GM12891 (cell line): Measurements from ENCODE around the gene PAX3.

Experiments
- PAX5 ChIP-seq: IDR thresholded peaks from 2 replicates; pipeline ENCODE4 v1.6.1; 2011; ENCODE audit warnings: low read length, moderate library complexity, mild to moderate bottlenecking; ENCODE audit not compliant: insufficient read depth, severe bottlenecking
- POLR2A ChIP-seq: IDR thresholded peaks from 2 replicates; pipeline ENCODE4 v1.6.1; 2011; ENCODE audit warnings: low read depth, low read length, control low read depth
- POLR2AphosphoS5 ChIP-seq: IDR thresholded peaks from 2 replicates; pipeline ENCODE4 v1.6.1; 2011; ENCODE audit warnings: low read depth, low read length, control low read depth
- POU2F2 ChIP-seq: IDR thresholded peaks from 2 replicates; pipeline ENCODE4 v1.6.1; 2011; ENCODE audit warnings: low read depth, mild to moderate bottlenecking, control low read depth, low read length, moderate library complexity
- SPI1 ChIP-seq: IDR thresholded peaks from 2 replicates; pipeline ENCODE4 v1.6.1; 2011; ENCODE audit warnings: low read depth, low read length, control low read depth
- TAF1 ChIP-seq: IDR thresholded peaks from 2 replicates; pipeline ENCODE4 v1.6.1; 2011; ENCODE audit warnings: low read depth, low read length, control low read depth

DNA sequence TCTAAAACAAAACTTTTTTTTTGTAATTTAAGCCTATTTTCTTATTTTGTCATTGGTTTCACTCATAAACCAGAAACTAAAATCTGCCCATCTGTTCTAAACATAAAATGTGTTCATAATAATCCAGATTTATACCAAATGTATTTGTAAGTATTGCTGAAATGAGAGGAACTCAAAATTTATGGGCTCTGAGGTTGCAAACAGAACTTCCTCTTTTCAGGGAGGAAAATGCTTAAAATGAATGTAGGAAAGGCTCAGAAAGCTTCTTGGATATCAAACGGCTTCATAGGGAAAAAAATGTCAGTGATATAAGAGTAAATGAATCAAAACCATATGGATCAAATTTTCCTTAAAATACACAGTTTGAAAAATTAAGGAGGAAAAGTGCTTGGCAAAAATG is 83.9 kb downstream of the PAX3 start:
- TF ChIP-seq SPI1 (no peak), TAF1 (no peak), POLR2A (no peak), POLR2AphosphoS5 (no peak), POU2F2 (no peak), PAX5 (no peak)
